Measurements from ENCODE around the gene PRPSAP1. TPM values are rescaled to one million over a fixed set of nuclear protein-coding genes. Genes with fewer than 3 reads are reported as not detected.

Gene PRPSAP1
- 10 to 100 TPM; 17.2 to 31.2 TPM for total RNA-seq

- H3K9me3 Mint-ChIP-seq: no peaks in the 10 kb centered on the region
These were observed at the start of gene PRPSAP1 for GRCh38 chr17:76353599-76354316. TSS of gene PRPSAP1 (minus strand) at chr17:76353916. CDS start at chr17:76353703, 213 bp downstream.

GRCh38 chr17:76402711-76403110 is 49.0 kb upstream of the PRPSAP1 start:
- H3K27ac Mint-ChIP-seq: peak overlapping the region in 1 of 2 donors; percentile 40
- ATAC-seq: no peak
- no peaks in the 10 kb centered on the region for H3K9me3 Mint-ChIP-seq
- peaks cover 12% of the 10 kb centered on the region in 2 donors for H3K36me3 Mint-ChIP-seq
- no peak for DNase-seq (ENCODE audit: low spot score in 2 of 2)

More at GRCh38 chr17:76353599-76354316, at the start of gene PRPSAP1:
- DNase-seq (ENCODE audit: low spot score in 2 of 2): peak; percentile 83 to 86
- Mint-ChIP-seq H3K36me3 (peaks cover 0 to 4% of the 10 kb centered on the region in 2 donors), H3K27ac (peak within 1 kb of the TSS; percentile 86 to 98)
- peak; percentile 92 to 97 for ATAC-seq

- Mint-ChIP-seq H3K36me3 (peaks cover 12 to 14% of the 10 kb centered on the region in 2 donors), H3K27ac (peak overlapping the region in 1 of 2 donors; percentile 62), H3K9me3 (no peaks in the 10 kb centered on the region)
- DNase-seq (ENCODE audit: low spot score in 2 of 2) (no peak), ATAC-seq (no peak)
These were observed 45.8 kb upstream of the PRPSAP1 start for GRCh38 chr17:76399175-76400172.

GRCh38 chr17:76398523-76399174 is 44.9 kb upstream of the PRPSAP1 start:
- Mint-ChIP-seq H3K36me3 (peaks cover 12 to 14% of the 10 kb centered on the region in 2 donors), H3K9me3 (no peaks in the 10 kb centered on the region), H3K27ac (no peak overlapping the region)
- no peak for DNase-seq (ENCODE audit: low spot score in 2 of 2)
- ATAC-seq: peak in 1 of 2 donors; percentile 15

- Mint-ChIP-seq H3K27ac (no peak overlapping the region), H3K9me3 (no peaks in the 10 kb centered on the region), H3K36me3 (peaks cover 12 to 14% of the 10 kb centered on the region in 2 donors)
- DNase-seq (ENCODE audit: low spot score in 2 of 2) (peak; percentile 80 to 90), ATAC-seq (peak; percentile 84 to 87)
These were observed 44.2 kb upstream of the PRPSAP1 start for GRCh38 chr17:76397687-76398522.

GRCh38 chr17:76397184-76397583 is 43.5 kb upstream of the PRPSAP1 start:
- Mint-ChIP-seq H3K36me3 (peaks cover 10 to 14% of the 10 kb centered on the region in 2 donors), H3K27ac (no peak overlapping the region), H3K9me3 (no peaks in the 10 kb centered on the region)
- ATAC-seq (no peak), DNase-seq (ENCODE audit: low spot score in 2 of 2) (no peak)

GRCh38 chr17:76395980-76396379 is 42.3 kb upstream of the PRPSAP1 start:
- H3K27ac Mint-ChIP-seq: no peak overlapping the region
- no peak for DNase-seq (ENCODE audit: low spot score in 2 of 2)
- H3K36me3 Mint-ChIP-seq: peaks cover 6 to 14% of the 10 kb centered on the region in 2 donors
- H3K9me3 Mint-ChIP-seq: no peaks in the 10 kb centered on the region
- no peak for ATAC-seq

- Mint-ChIP-seq H3K9me3 (no peaks in the 10 kb centered on the region), H3K27ac (no peak overlapping the region), H3K36me3 (peaks cover 0 to 8% of the 10 kb centered on the region in 2 donors)
These were observed 40.5 kb upstream of the PRPSAP1 start for GRCh38 chr17:76394166-76394565.

GRCh38 chr17:76391200-76391715 is 37.5 kb upstream of the PRPSAP1 start:
- Mint-ChIP-seq H3K27ac (peak overlapping the region in 1 of 2 donors; percentile 59), H3K9me3 (no peaks in the 10 kb centered on the region), H3K36me3 (no peaks in the 10 kb centered on the region)
- no peak for DNase-seq (ENCODE audit: low spot score in 2 of 2)
- ATAC-seq: no peak

More at GRCh38 chr17:76394166-76394565, 40.5 kb upstream of the PRPSAP1 start:
- no peak for ATAC-seq
- DNase-seq (ENCODE audit: low spot score in 2 of 2): no peak

- Mint-ChIP-seq H3K27ac (peak overlapping the region in 1 of 2 donors; percentile 65), H3K36me3 (no peaks in the 10 kb centered on the region), H3K9me3 (no peaks in the 10 kb centered on the region)
- ATAC-seq (no peak), DNase-seq (ENCODE audit: low spot score in 2 of 2) (no peak)
These were observed 36.3 kb upstream of the PRPSAP1 start for GRCh38 chr17:76390003-76390421.

- no peak for DNase-seq (ENCODE audit: low spot score in 2 of 2)
- H3K9me3 Mint-ChIP-seq: no peaks in the 10 kb centered on the region
- no peak overlapping the region for H3K27ac Mint-ChIP-seq
- H3K36me3 Mint-ChIP-seq: no peaks in the 10 kb centered on the region
- no peak for ATAC-seq
These were observed 35.5 kb upstream of the PRPSAP1 start for GRCh38 chr17:76388966-76389888.

- no peak for DNase-seq (ENCODE audit: low spot score in 2 of 2)
These were observed 33.5 kb upstream of the PRPSAP1 start for GRCh38 chr17:76386966-76387765.

GRCh38 chr17:76385892-76386786 is 32.4 kb upstream of the PRPSAP1 start:
- ATAC-seq (peak; percentile 15 to 25), DNase-seq (ENCODE audit: low spot score in 2 of 2) (peak; percentile 69 to 93)
- Mint-ChIP-seq H3K36me3 (no peaks in the 10 kb centered on the region), H3K27ac (peak overlapping the region in 1 of 2 donors; percentile 36), H3K9me3 (no peaks in the 10 kb centered on the region)

More at GRCh38 chr17:76386966-76387765, 33.5 kb upstream of the PRPSAP1 start:
- peak overlapping the region in 1 of 2 donors; percentile 27 for H3K27ac Mint-ChIP-seq
- ATAC-seq: no peak
- H3K36me3 Mint-ChIP-seq: no peaks in the 10 kb centered on the region
- no peaks in the 10 kb centered on the region for H3K9me3 Mint-ChIP-seq
